Mononuclear cell (primary cell): ENCODE results near the gene TNNI3K. TPM values are rescaled to one million over a fixed set of nuclear protein-coding genes. Genes with fewer than 3 reads are reported as not detected.

Experiments
- H3K27me3 ChIP-seq: 2 replicates; pipeline ENCODE4 v1.6.0; 2011; ENCODE audit warnings: low read length, control low read depth; ENCODE audit not compliant: insufficient read depth
- H3K4me1 ChIP-seq: 2 replicates; pipeline ENCODE4 v1.5.1; 2011; ENCODE audit warnings: mild to moderate bottlenecking, low read length, control low read depth; ENCODE audit not compliant: insufficient read depth
- H3K4me3 ChIP-seq: 2 replicates; pipeline ENCODE4 v1.5.1; 2011; ENCODE audit warnings: mild to moderate bottlenecking, low read length, moderate library complexity
- H3K9me3 ChIP-seq: 2 replicates; pipeline ENCODE4 v1.5.1; 2011; ENCODE audit warnings: low read depth, mild to moderate bottlenecking, control low read depth, low read length
- total RNA-seq: library from RNA; depleted of rRNA; stranded (reverse); fragments of >200 nt; gene quantifications from one replicate; pipeline ENCODE4 v1.2.3, GENCODE V29; 2012

Gene TNNI3K
- total RNA-seq, 1 donor: 0.94 TPM

GRCh38 chr1:74427681-74428080 is 192.5 kb downstream of the TNNI3K start:
- Histone ChIP-seq H3K4me1 (no peaks in the 10 kb centered on the region), H3K27me3 (no peaks in the 10 kb centered on the region), H3K9me3 (no peaks in the 10 kb centered on the region), H3K4me3 (no peak overlapping the region)

GRCh38 chr1:74429580-74429979 is 194.4 kb downstream of the TNNI3K start:
- no peaks in the 10 kb centered on the region for H3K9me3 ChIP-seq
- H3K4me1 ChIP-seq: no peaks in the 10 kb centered on the region
- H3K4me3 ChIP-seq: no peak overlapping the region
- H3K27me3 ChIP-seq: no peaks in the 10 kb centered on the region

GRCh38 chr1:74430342-74430934 is 195.3 kb downstream of the TNNI3K start:
- Histone ChIP-seq H3K4me1 (no peaks in the 10 kb centered on the region), H3K27me3 (no peaks in the 10 kb centered on the region), H3K4me3 (no peak overlapping the region), H3K9me3 (no peaks in the 10 kb centered on the region)

- no peak overlapping the region for H3K4me3 ChIP-seq
- no peaks in the 10 kb centered on the region for H3K27me3 ChIP-seq
- no peaks in the 10 kb centered on the region for H3K4me1 ChIP-seq
- no peaks in the 10 kb centered on the region for H3K9me3 ChIP-seq
Measured at GRCh38 chr1:74431531-74431930, 196.3 kb downstream of the TNNI3K start.

DNA sequence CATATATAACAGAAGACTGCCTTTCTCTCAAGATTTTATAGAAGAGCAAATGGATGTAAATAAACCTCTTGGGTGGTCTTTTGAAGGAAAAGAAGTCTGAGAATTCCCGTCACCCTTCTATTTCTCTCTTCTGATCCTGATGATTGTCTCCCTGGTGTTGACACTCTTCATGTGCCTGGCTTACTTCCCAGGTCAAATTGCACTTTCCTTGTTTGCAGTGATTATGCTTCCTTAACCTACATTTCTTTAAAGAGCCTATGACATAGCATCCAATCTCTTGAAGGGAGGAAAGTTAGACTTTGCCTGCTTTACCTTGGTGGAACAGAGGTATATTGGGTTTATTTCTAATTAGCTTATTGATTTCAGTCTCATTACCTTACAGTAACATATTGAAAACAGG is 197.1 kb downstream of the TNNI3K start:
- no peaks in the 10 kb centered on the region for H3K4me1 ChIP-seq
- no peak overlapping the region for H3K4me3 ChIP-seq
- H3K27me3 ChIP-seq: no peaks in the 10 kb centered on the region
- H3K9me3 ChIP-seq: no peaks in the 10 kb centered on the region

DNA sequence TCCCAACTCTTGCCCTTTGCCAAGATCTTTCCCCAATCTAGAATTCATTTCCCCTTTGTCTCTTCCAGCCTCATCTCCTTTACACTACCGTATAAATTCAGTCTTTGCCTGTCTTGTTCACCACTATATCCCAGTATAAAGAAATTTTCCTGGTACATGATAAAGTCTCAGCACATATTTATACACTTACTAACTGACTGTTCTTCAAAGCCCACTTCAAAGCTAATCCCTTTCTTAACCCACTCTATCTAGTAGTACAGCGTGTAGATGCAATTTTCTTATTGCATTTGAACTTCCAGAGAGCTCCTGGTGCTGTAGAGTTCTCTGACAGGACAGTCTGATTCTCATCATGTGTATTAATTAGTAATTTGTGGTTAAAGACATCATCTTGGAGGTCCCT is 199.1 kb downstream of the TNNI3K start:
- H3K4me3 ChIP-seq: no peak overlapping the region
- H3K27me3 ChIP-seq: no peaks in the 10 kb centered on the region
- H3K9me3 ChIP-seq: no peaks in the 10 kb centered on the region
- no peaks in the 10 kb centered on the region for H3K4me1 ChIP-seq

- H3K4me1 ChIP-seq: no peaks in the 10 kb centered on the region
- H3K27me3 ChIP-seq: no peaks in the 10 kb centered on the region
- no peak overlapping the region for H3K4me3 ChIP-seq
- no peaks in the 10 kb centered on the region for H3K9me3 ChIP-seq
Measured at GRCh38 chr1:74436078-74436477, 200.9 kb downstream of the TNNI3K start.

DNA sequence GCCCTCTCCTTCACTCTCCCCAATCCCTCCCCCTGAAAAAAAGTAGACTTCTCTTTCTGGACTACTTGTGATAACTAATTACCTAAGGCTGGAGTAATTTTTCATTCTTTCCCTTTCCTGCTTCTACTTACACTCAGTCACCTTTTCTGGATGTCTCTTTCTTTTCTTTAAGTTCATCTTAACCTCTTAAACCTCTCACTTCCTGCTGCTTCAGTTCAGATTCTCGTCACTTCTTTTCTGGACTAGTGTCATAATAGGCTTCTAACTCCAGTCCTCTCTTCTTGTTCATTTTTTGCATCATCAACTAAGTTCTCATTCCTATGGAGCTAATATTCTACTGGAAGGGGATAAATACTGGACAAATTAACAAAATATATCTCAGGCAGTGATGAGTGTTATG is 201.8 kb downstream of the TNNI3K start:
- no peaks in the 10 kb centered on the region for H3K4me1 ChIP-seq
- H3K4me3 ChIP-seq: no peak overlapping the region
- no peaks in the 10 kb centered on the region for H3K9me3 ChIP-seq
- no peaks in the 10 kb centered on the region for H3K27me3 ChIP-seq

GRCh38 chr1:74452035-74452434 is 216.8 kb downstream of the TNNI3K start:
- Histone ChIP-seq H3K4me3 (no peak overlapping the region), H3K9me3 (no peaks in the 10 kb centered on the region)

DNA sequence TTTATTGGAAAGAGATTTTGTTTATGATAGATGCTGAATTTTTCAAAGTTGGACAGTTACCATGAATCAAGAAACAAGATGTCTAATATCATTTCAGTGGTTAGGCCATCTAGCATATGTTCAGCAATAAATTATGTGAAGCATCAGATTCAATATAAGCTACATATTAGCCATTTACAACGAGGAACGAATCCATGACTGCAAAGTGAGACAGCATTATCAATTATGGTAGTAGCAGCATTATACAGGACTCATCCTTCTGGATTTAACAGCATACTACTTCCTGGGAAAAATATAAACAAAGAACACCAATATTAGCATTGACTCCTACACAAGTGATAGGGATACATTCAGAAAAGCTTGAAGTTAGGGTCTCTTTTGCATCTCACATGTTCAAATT is 218.1 kb downstream of the TNNI3K start:
- no peaks in the 10 kb centered on the region for H3K4me1 ChIP-seq
- no peaks in the 10 kb centered on the region for H3K27me3 ChIP-seq
- no peaks in the 10 kb centered on the region for H3K9me3 ChIP-seq
- no peak overlapping the region for H3K4me3 ChIP-seq

More at GRCh38 chr1:74452035-74452434, 216.8 kb downstream of the TNNI3K start:
- Histone ChIP-seq H3K27me3 (no peaks in the 10 kb centered on the region), H3K4me1 (no peaks in the 10 kb centered on the region)

- Histone ChIP-seq H3K4me3 (no peak overlapping the region), H3K27me3 (no peaks in the 10 kb centered on the region), H3K9me3 (no peaks in the 10 kb centered on the region), H3K4me1 (no peaks in the 10 kb centered on the region)
Measured at GRCh38 chr1:74455390-74455789, 220.2 kb downstream of the TNNI3K start.

DNA sequence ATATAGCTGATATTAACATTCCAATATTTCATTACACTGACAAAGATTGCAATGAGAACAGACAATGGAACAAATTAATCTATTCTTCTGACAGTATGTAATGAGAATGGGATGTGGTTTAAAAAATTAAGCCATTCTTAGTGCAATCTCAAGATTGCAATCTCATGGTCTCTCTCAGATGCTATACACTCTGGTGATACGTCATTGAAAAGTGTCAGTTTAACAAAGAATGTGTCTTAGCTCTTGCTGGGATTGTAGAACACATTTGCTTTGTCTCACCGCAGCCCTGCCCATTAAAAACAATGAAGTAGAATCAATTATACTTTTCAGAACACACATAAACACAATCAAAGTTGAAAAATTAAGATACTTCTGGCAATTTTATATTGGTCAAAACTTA is 222.1 kb downstream of the TNNI3K start:
- H3K4me1 ChIP-seq: no peaks in the 10 kb centered on the region
- H3K9me3 ChIP-seq: no peaks in the 10 kb centered on the region
- H3K27me3 ChIP-seq: no peaks in the 10 kb centered on the region
- no peak overlapping the region for H3K4me3 ChIP-seq

DNA sequence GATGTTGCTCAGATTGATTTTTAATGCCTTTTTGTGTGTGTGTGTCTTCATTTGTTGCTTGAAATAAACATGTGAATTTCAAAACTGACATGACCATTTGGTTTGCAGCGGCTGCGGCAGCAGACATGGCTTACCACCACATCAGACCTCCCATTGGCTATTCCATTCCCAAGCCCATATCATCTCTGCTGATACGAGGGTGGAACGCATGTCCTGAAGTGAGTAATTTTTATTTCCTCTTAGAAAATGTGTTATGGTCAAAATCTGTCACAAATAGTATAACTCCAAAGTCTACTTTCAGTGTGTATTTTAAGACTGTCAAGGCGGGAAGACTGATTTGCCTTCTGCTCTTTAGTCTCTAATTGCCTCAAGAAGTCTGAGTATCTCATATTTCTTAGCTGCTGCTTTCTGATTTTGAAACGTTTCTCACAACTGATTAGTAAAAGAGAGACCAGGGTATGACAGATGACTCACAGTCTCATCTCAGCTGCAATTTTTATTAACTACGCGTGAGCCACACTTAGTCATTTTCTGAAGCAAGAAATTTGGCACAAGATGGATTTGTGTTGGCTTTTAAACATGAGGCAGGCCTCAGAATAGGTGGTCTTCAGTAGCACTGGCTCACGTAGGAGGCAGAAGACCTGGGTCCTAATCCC is 228.3 kb downstream of the TNNI3K start:
- Histone ChIP-seq H3K9me3 (no peaks in the 10 kb centered on the region), H3K27me3 (no peaks in the 10 kb centered on the region), H3K4me1 (no peaks in the 10 kb centered on the region), H3K4me3 (no peak overlapping the region)

DNA sequence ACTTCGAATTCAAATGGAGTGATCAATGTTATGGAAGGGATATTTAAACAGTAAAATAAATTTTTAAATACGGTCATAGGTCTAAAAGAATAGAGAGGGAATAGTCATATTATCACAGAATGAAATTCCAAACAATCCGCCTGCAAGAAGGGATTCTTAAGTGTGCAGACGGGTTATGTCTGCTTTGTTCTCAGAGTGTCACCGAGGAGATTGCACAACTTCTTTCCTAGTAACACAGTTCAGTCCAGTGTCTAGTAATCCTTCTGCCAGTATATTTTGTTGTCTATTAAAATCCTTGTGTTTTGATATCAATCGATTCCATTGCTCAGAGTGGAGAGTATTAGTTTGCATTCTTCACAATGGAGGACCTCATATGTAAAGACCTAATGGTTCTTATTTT is 228.8 kb downstream of the TNNI3K start:
- Histone ChIP-seq H3K27me3 (no peaks in the 10 kb centered on the region), H3K9me3 (no peaks in the 10 kb centered on the region), H3K4me3 (no peak overlapping the region), H3K4me1 (no peaks in the 10 kb centered on the region)

- Histone ChIP-seq H3K4me3 (no peak overlapping the region), H3K9me3 (no peaks in the 10 kb centered on the region), H3K4me1 (no peaks in the 10 kb centered on the region), H3K27me3 (no peaks in the 10 kb centered on the region)
Measured at GRCh38 chr1:74465193-74465681, 230.1 kb downstream of the TNNI3K start.

- Histone ChIP-seq H3K4me3 (no peak overlapping the region), H3K9me3 (no peaks in the 10 kb centered on the region), H3K4me1 (no peaks in the 10 kb centered on the region), H3K27me3 (peaks cover 3% of the 10 kb centered on the region)
Measured at GRCh38 chr1:74467786-74468377, 232.7 kb downstream of the TNNI3K start.
